Mucosa of rectum (tissue), 2 donors: ENCODE measurements around the gene LRMDA.

Source experiments
- H3K27ac ChIP-seq, 2 donors: one replicate each; pipeline ENCODE4 v1.7.0; 2013; ENCODE audit warnings: inconsistent platforms in 2 of 2, low read depth in 2 of 2, low read length in 2 of 2
- H3K27me3 ChIP-seq, 2 donors: one replicate each; pipeline ENCODE4 v1.7.0; 2013; ENCODE audit warnings: low read length in 2 of 2; ENCODE audit not compliant: control insufficient read depth in 2 of 2, insufficient read depth in 2 of 2
- H3K36me3 ChIP-seq, 2 donors: one replicate each; pipeline ENCODE4 v1.7.0; 2013; ENCODE audit warnings: low read length in 2 of 2; ENCODE audit not compliant: control insufficient read depth in 2 of 2, insufficient read depth in 2 of 2
- H3K4me1 ChIP-seq, 2 donors: one replicate each; pipeline ENCODE4 v1.7.0; 2013; ENCODE audit warnings: low read length in 2 of 2, mild to moderate bottlenecking in 1 of 2; ENCODE audit not compliant: control insufficient read depth in 2 of 2, insufficient read depth in 2 of 2
- H3K4me3 ChIP-seq, 2 donors: one replicate each; pipeline ENCODE4 v1.7.0; 2013; ENCODE audit warnings: low read length in 2 of 2
- H3K9ac ChIP-seq, 2 donors: one replicate each; pipeline ENCODE4 v1.7.0; 2013; ENCODE audit warnings: low read length in 2 of 2, low read depth in 1 of 2, mild to moderate bottlenecking in 1 of 2
- H3K9me3 ChIP-seq, 2 donors: one replicate each; pipeline ENCODE4 v1.7.0; 2013; ENCODE audit warnings: low read length in 2 of 2; ENCODE audit not compliant: control insufficient read depth in 2 of 2
- donor health status: healthy.
- donor health status: Normal muscosa, but diverticular disease.

The LRMDA gene

DNA sequence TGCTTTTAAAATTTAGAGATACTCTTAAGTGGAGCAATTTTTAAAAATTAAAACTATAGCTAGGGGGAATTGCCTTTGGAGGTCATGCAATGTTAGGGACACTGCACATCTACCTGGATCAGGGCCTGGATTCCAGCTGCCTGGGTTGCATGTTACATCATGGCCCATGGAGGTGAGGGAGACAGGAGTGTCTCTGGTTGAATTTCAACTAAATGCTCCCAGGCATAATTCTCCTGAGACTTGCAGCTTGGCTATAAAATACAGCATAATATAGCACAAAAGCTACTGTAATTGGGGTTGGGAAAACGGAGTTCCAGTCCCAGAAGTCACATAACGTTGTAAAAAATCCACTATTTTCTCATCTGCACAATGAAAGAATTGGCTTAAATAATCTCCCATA, 782.5 kb downstream of the LRMDA start:
- H3K36me3 ChIP-seq: no peaks in the 10 kb centered on the region
- H3K27ac ChIP-seq: no peak overlapping the region
- no peaks in the 10 kb centered on the region for H3K27me3 ChIP-seq
- no peaks in the 10 kb centered on the region for H3K9me3 ChIP-seq
- no peaks in the 10 kb centered on the region for H3K4me1 ChIP-seq
- no peak overlapping the region for H3K9ac ChIP-seq
- H3K4me3 ChIP-seq: no peak overlapping the region

DNA sequence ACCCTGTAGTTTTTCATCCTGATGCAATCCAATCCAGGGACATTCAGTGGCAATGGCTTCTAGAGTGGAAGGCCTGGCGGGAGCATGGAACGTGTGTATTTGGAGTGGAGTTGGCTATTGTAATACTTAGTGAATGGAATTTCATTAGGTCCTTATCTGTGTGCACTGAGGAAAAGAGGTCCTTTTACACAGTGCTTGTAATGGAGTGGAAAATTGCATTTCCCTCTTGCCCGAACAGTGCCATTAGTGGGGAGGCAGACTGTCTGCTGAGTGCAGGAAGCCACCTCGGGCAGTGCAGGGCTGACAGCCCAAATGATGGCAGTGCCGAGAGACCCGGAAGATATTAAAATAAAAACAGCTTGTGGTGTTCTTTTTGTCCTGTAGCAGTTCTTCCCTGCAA, 786.6 kb downstream of the LRMDA start:
- Histone ChIP-seq H3K4me1 (no peaks in the 10 kb centered on the region), H3K9me3 (no peaks in the 10 kb centered on the region), H3K4me3 (no peak overlapping the region), H3K27ac (no peak overlapping the region), H3K36me3 (no peaks in the 10 kb centered on the region), H3K27me3 (no peaks in the 10 kb centered on the region), H3K9ac (no peak overlapping the region)

DNA sequence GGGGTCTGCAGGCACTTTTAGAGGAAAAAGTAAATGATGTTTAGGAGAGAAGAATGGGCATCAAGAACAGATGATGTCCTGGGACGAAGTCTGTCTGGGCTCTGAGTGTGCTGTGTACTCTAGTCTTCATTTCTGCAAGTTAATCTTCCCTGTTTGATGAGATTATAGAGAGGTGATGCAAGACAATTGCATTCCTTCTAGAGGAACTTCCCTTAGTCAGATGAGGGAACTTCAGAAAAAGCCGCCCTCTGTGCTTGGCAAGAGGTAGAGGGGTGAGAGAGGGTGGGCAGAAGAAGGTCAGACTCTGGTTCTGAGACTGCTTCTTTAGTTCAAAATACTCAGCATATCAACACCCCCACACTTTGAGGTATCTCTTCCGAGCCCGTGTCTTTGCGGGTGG, 797.9 kb downstream of the LRMDA start:
- Histone ChIP-seq H3K27ac (no peak overlapping the region), H3K9me3 (no peaks in the 10 kb centered on the region), H3K4me3 (no peak overlapping the region), H3K27me3 (no peaks in the 10 kb centered on the region), H3K9ac (no peak overlapping the region), H3K4me1 (no peaks in the 10 kb centered on the region), H3K36me3 (no peaks in the 10 kb centered on the region)

DNA sequence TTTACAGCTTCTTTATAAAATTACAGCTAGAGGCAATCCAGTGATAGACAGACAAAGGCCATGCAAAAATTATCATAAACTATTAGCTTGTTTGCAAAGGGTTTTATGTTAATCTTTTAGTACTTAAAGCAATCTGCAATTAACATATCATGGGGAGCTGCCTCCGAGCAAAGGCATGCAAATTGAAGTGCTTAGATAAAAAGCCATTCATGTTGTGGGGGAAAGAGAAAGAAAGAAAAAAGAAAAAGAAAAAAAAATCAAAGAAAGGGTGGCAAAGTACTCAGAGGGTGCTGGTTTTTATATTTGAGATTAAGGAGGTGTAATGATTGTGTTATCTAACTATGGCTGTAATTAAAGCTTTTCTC, 799.5 kb downstream of the LRMDA start:
- H3K4me1 ChIP-seq: no peaks in the 10 kb centered on the region
- no peak overlapping the region for H3K27ac ChIP-seq
- H3K4me3 ChIP-seq: no peak overlapping the region
- no peaks in the 10 kb centered on the region for H3K9me3 ChIP-seq
- H3K36me3 ChIP-seq: no peaks in the 10 kb centered on the region
- H3K9ac ChIP-seq: no peak overlapping the region
- no peaks in the 10 kb centered on the region for H3K27me3 ChIP-seq

DNA sequence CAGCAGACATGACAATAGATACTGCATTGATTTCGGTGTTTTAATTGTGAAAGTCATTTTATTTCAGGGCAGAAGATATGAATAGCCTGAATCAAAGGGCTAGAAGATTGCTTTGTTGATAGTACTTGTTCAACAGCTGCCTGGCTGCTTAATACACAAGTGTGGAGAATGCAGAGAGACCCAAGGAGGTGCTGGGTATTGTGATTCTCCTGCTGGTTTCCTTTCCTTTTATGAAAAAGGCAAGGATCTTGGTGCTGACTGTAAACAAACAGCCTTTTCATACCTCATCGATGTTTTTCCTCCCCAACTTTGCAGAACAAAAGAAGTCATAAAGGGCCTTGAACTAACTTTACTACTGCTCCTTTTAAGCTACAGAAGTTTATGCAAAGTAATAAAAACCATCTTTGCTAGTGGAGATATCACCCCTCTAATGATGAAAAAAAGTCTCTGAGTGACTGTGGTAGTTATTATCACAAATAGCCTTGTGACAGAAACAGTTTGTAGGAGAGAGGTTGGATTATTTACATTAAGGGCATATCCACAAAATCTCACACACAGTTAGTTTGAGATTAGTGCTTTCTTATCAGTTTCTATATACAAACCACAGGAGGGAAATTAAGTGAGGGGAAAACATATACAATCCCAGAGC, 800.0 kb downstream of the LRMDA start:
- H3K9ac ChIP-seq: no peak overlapping the region
- H3K4me3 ChIP-seq: no peak overlapping the region

DNA sequence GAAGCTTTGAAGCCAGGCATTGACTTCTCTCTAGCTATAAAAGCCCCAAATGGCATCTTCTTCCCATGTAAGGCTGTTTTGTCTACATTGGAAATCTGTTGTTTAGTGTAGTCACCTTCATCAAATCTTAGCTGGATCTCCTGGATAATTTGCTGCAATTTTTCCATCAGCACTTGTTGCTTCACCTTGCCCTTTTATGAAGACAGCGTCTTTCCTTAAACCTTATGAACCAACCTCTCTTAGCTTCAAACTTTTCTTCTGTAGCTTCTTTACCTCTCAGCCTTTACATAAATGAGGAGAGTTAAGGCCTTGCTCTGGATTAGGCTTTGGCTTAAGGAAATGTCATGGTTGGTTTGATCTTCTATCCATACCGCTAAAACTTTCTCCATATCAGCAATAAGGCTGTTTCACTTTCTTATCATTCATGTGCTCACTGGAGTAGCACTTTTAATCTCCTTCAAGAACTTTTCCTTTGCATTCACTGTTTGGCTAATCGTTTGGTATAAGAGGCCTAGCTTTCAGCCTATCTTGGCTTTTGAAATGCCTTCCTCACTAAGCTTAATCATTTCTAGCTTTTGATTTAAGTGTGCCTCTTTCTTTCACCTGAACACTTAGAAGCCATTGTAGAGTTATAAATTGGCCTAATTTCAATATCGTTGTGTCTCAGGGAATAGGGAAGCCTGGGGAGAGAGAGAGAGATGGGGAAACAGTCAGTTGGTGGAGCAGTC, 803.2 kb downstream of the LRMDA start:
- Histone ChIP-seq H3K27ac (no peak overlapping the region), H3K9ac (no peak overlapping the region), H3K4me3 (no peak overlapping the region), H3K36me3 (no peaks in the 10 kb centered on the region), H3K27me3 (no peaks in the 10 kb centered on the region), H3K4me1 (no peaks in the 10 kb centered on the region), H3K9me3 (no peaks in the 10 kb centered on the region)

More for the DNA sequence above, 800.0 kb downstream of the LRMDA start:
- H3K4me1 ChIP-seq: no peaks in the 10 kb centered on the region
- no peaks in the 10 kb centered on the region for H3K36me3 ChIP-seq
- H3K27ac ChIP-seq: no peak overlapping the region
- H3K9me3 ChIP-seq: no peaks in the 10 kb centered on the region
- H3K27me3 ChIP-seq: no peaks in the 10 kb centered on the region

DNA sequence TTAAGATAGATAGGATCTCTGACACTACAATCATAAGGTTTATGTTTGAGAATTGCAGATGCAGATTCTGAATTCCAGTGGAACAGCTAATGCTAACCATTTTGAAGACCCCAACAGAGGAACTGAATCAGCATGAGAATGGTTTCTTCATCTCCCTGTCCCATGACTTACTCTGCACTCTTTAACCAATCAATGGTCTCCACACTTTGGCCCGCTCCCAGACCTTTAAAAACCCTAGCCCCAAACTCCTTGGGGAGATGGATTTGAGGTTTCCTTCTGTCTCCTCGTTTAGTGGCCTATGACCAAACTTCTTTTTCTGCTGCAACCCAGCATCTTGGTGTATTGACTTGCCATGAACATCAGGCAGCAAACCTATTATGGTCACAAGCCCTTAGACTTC, 804.9 kb downstream of the LRMDA start:
- no peak overlapping the region for H3K27ac ChIP-seq
- no peak overlapping the region for H3K4me3 ChIP-seq
- H3K4me1 ChIP-seq: no peaks in the 10 kb centered on the region
- H3K9me3 ChIP-seq: no peaks in the 10 kb centered on the region
- no peaks in the 10 kb centered on the region for H3K27me3 ChIP-seq
- no peaks in the 10 kb centered on the region for H3K36me3 ChIP-seq
- no peak overlapping the region for H3K9ac ChIP-seq

DNA sequence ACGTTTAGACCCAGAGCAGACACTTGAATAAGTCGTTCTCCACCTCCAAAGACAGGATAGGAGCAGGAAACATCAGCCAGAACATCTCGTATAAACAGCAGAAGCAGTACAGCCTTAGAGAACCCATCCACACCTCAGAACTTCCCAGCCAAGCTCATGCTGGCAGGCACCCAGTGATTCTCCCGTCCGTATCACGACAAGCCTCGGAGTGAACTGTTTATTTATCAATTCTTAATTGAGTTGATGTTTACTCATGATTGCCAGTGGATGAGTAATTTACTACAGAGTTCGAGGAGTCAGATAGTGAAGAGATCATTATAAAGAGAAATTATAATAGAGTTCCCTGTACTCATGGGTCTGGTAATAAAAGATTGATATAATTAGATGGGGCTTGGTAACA, 811.5 kb downstream of the LRMDA start:
- no peaks in the 10 kb centered on the region for H3K27me3 ChIP-seq
- H3K9me3 ChIP-seq: no peaks in the 10 kb centered on the region
- no peak overlapping the region for H3K27ac ChIP-seq

DNA sequence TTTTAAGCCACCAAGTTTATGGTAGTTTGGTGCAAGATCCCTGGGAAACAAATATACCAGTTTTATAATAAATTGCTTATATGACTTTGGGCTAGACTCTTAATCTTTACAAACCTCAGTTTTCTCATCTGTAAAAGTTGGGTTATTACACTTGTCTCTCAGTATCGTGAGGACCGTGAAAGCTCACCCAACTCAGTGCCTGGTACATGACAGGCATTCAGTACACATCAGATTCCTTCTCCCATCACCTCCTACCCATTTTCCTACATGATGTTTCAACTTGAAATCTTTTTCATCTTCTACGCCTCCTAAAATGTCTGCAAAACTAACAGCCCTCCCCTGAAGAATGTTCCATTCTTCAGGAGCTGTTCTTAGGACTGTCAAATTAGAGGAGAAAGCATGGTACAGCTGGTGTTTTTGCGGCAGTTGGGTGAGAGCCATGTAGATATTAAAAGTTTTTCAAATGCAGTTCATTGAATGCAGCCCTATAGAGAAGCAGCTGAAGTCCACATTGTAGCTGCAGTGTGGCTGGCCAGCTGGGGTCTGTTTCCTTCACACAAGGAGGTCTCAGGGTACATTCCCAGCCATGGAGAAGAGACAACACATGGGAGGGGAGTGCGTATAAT, 812.8 kb downstream of the LRMDA start:
- Histone ChIP-seq H3K27me3 (no peaks in the 10 kb centered on the region), H3K9ac (no peak overlapping the region), H3K9me3 (no peaks in the 10 kb centered on the region), H3K4me1 (no peaks in the 10 kb centered on the region), H3K4me3 (no peak overlapping the region), H3K27ac (no peak overlapping the region), H3K36me3 (no peaks in the 10 kb centered on the region)

More for the DNA sequence above, 811.5 kb downstream of the LRMDA start:
- Histone ChIP-seq H3K4me1 (no peaks in the 10 kb centered on the region), H3K9ac (no peak overlapping the region), H3K36me3 (no peaks in the 10 kb centered on the region), H3K4me3 (no peak overlapping the region)

DNA sequence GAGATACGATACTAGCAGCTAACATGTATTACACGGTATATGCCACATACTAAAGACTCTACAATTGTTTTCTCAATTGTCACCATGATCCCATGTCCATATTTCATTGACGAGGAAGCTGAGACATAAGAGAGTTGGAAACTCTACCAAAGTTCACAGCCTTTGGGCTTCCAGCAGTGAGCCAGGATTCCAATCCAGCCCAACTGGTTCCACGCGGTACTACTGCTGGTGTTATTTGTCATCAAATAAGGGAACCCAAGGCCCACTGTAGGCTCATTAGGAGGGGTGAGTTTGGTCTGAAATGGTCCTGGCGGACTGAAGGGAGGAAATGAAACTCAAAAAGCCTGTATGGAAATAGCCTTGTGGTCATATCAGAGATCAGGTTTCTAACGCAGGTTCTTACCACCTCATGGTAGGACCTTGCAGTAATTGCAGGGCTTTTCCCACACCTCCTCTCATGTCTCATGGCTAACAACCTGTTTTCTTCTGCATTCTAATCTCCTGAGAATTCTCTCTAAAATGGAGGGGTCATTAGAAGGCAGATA, 814.6 kb downstream of the LRMDA start:
- H3K4me3 ChIP-seq: no peak overlapping the region
- H3K36me3 ChIP-seq: no peaks in the 10 kb centered on the region
- no peaks in the 10 kb centered on the region for H3K9me3 ChIP-seq
- H3K27me3 ChIP-seq: no peaks in the 10 kb centered on the region
- no peak overlapping the region for H3K27ac ChIP-seq
- H3K9ac ChIP-seq: no peak overlapping the region
- H3K4me1 ChIP-seq: no peaks in the 10 kb centered on the region
